Measurements from ENCODE around the gene DHX32.
"Not testable (repeated sequence)": the region's sequence is repeated elsewhere in the genome, so short reads cannot be mapped to it uniquely, and the experiment has no call there.

The DHX32 gene

GRCh38 chr10:125895130-125896087 is 14.3 kb upstream of the DHX32 start:
- DNase-seq, result peak; percentile 83

GRCh38 chr10:125894176-125894575 is 13.1 kb upstream of the DHX32 start:
- DNase-seq, result not testable (repeated sequence)

- not testable (repeated sequence) for DNase-seq
Observed at GRCh38 chr10:125892402-125892801, 11.3 kb upstream of the DHX32 start.

- DNase-seq, result not testable (repeated sequence)
Observed at GRCh38 chr10:125889441-125889840, 8.3 kb upstream of the DHX32 start.

- DNase-seq, result no peak
Observed at GRCh38 chr10:125886914-125887512, 5.9 kb upstream of the DHX32 start.

GRCh38 chr10:125883211-125883610 is 2.1 kb upstream of the DHX32 start:
- DNase-seq, result no peak

- no peak for DNase-seq
Observed at GRCh38 chr10:125882596-125882995, 1.5 kb upstream of the DHX32 start.

GRCh38 chr10:125880719-125881118 is 373 bp downstream of the DHX32 start:
- no peak for DNase-seq

- no peak for DNase-seq
Observed at GRCh38 chr10:125878957-125879835, 1.9 kb downstream of the DHX32 start.

GRCh38 chr10:125871338-125871737 is 9.8 kb downstream of the DHX32 start:
- no peak for DNase-seq

- no peak for DNase-seq
Observed at GRCh38 chr10:125868372-125868975, 12.6 kb downstream of the DHX32 start.

GRCh38 chr10:125866421-125867029 is 14.6 kb downstream of the DHX32 start:
- DNase-seq, result no peak

GRCh38 chr10:125865120-125865519 is 16.0 kb downstream of the DHX32 start:
- DNase-seq, result no peak

- no peak for DNase-seq
Observed at GRCh38 chr10:125859128-125859817, 21.8 kb downstream of the DHX32 start.

GRCh38 chr10:125857185-125857760 is 23.8 kb downstream of the DHX32 start:
- no peak for DNase-seq

GRCh38 chr10:125852487-125852886 is 28.6 kb downstream of the DHX32 start:
- no peak for DNase-seq

- no peak for DNase-seq
Observed at GRCh38 chr10:125850766-125851731, 30.0 kb downstream of the DHX32 start.

GRCh38 chr10:125849448-125849847 is 31.6 kb downstream of the DHX32 start:
- no peak for DNase-seq

GRCh38 chr10:125848857-125849256 is 32.2 kb downstream of the DHX32 start:
- DNase-seq, result no peak
